ENCODE measurements around the gene C1orf174.

The C1orf174 gene

GRCh38 chr1:3908886-3909517, 8.9 kb upstream of the C1orf174 start:
- DNase-seq: no peak

- DNase-seq: no peak
Measured at GRCh38 chr1:3907621-3908165, 7.6 kb upstream of the C1orf174 start.

GRCh38 chr1:3907031-3907534, 7.0 kb upstream of the C1orf174 start:
- no peak for DNase-seq

- no peak for DNase-seq
Measured at GRCh38 chr1:3906672-3907020, 6.6 kb upstream of the C1orf174 start.

GRCh38 chr1:3905953-3906671, 6.0 kb upstream of the C1orf174 start:
- DNase-seq: no peak

GRCh38 chr1:3905266-3905952, 5.3 kb upstream of the C1orf174 start:
- no peak for DNase-seq

GRCh38 chr1:3904843-3905185, 4.7 kb upstream of the C1orf174 start:
- no peak for DNase-seq

- DNase-seq: no peak
Measured at GRCh38 chr1:3904006-3904842, 4.2 kb upstream of the C1orf174 start.

- peak; percentile 51 for DNase-seq
Measured at GRCh38 chr1:3903141-3904005, 3.3 kb upstream of the C1orf174 start.

GRCh38 chr1:3902571-3903091, 2.6 kb upstream of the C1orf174 start:
- peak; percentile 14 for DNase-seq

- no peak for DNase-seq
Measured at GRCh38 chr1:3902111-3902511, 2.0 kb upstream of the C1orf174 start.

- peak; percentile 71 for DNase-seq
Measured at GRCh38 chr1:3900969-3901529, 977 bp upstream of the C1orf174 start.

- no peak for DNase-seq
Measured at GRCh38 chr1:3899754-3900149, 320 bp downstream of the C1orf174 start.

- DNase-seq: no peak
Measured at GRCh38 chr1:3898994-3899753, 898 bp downstream of the C1orf174 start.

- DNase-seq: no peak
Measured at GRCh38 chr1:3898475-3898735, 1.7 kb downstream of the C1orf174 start.

- no peak for DNase-seq
Measured at GRCh38 chr1:3896396-3897000, 3.6 kb downstream of the C1orf174 start.

- no peak for DNase-seq
Measured at GRCh38 chr1:3895951-3896325, 4.1 kb downstream of the C1orf174 start.

- DNase-seq: no peak
Measured at GRCh38 chr1:3895279-3895950, 4.7 kb downstream of the C1orf174 start.

GRCh38 chr1:3894626-3895278, 5.3 kb downstream of the C1orf174 start:
- DNase-seq: no peak

Measured in SHP77 treated with DMSO at 0.1 percent for 48 hours (cell line).